Stimulated activated CD8-positive, alpha-beta memory T cell treated with anti-CD3 and anti-CD28 coated beads, Interleukin-4, amount 100 ng/mL, for 4 hours (primary cell): ENCODE measurements around the gene EFTUD2.
"Not testable (repeated sequence)": the region's sequence is repeated elsewhere in the genome, so short reads cannot be mapped to it uniquely, and the experiment has no call there.

Experiments used
- DNase-seq, 2 donors: peaks; one replicate each; pipeline ENCODE4 v3.0.0-alpha.2; 2020; ENCODE audit warnings: low read depth in 2 of 2, low spot score in 1 of 2

EFTUD2 gene

DNA sequence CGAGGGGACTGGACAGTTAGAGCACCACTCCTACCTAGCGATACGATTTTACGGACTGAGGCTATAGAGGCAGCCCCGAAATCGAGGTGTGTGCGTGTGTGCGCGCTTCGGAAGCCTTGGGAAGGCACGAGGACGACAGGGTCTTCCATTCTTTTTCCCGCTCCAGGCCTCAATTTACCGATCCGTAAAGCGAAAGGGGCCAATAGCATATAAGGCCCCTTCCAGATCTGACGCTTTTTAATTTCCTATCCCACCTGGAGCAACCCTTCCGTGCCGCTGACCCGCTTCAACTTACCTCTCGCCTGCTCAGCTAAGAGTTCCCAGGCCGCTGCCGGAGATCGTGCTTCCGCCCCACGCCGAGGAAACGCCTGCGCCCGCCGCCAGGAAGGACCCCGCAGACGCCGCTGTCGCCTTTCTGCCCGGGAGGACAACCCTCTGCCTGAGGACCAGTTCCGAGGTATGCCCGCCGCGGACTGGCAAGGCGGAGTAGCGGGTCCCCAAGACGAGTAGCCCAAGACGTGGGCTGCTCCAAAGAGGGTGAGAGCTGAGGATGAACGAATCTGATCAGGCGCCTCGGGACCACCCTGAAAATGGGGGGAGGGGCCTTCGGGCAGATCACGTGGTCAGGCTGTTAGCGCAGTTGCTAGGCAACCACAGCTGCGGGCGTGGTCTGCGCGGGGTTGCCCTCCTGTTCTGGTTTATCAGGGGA, at the start of gene EFTUD2:
EFTUD2 (minus strand) TSS at position 372 of the 709 bp plus-strand sequence. CDS start 4,924 bp downstream, outside the sequence.
- peak; percentile 84 to 89 for DNase-seq

DNA sequence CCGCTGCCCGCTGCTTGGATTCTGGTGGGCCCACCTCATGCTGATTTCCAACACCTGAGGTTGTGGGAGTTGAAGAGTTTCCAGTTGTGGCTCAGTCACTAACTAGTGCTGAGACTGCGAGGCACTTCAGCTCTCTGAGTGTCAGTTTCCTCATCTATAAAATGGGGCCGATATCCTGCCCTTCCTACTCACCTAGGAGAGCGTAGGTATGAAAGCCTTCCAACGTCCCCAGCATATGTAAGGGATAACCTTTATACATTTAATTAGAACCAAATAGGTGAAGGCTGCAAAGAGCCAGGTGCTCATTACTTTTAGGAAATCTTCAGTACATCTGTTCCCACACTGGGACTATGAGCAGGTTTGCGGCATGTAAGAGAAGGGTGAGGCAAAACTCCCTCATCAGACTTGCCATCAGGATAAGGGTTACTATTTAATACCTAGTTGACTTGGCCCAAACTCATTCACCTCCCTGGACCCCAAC, 49.1 kb upstream of the EFTUD2 start:
- no peak for DNase-seq

DNA sequence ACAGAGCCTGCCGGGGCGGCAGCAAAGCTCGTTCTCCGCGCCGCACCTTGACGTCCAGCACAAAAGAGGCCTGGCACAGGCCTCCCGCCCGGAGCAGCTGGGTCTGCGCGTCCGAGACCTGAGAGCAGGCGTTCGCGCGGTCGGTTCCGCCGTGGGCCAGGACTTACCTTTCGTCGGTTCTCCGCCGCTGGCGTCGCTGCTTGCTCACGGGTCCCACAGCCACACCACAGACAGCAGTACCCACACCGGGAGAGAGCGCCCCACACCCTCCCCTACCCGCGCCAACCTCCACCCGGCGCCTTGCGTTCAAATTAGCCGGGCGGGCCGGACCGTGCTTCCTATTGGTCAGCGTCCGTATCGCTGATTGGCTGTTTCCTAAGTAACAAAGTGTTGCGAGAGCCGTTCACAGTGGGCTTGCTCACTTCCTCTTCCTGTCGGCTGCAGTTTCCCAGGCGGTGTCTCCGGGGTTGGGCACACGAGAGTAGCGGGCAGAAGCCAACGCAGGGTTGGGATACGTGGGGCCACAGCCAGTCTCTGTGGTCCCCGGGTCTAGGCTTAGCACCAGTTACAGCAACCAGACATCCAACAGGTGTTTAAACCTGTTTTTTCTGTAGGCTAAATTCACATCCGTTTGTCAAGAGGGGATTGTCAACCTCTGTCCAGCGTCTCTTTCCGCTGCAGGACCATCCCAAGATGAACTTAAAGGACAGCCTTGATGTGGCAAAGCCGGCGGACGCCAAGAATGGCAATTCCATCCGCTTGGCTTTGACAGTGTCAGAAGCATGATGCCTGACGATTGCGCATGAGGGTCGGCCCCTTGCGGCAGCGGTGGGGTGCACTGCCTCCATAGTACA, 48.4 kb upstream of the EFTUD2 start, which contains the start of gene KIF18B:
KIF18B (minus strand) TSS at position 313 of the 854 bp plus-strand sequence. CDS start 11,429 bp downstream, outside the sequence.
- DNase-seq: peak; percentile 71 to 82

DNA sequence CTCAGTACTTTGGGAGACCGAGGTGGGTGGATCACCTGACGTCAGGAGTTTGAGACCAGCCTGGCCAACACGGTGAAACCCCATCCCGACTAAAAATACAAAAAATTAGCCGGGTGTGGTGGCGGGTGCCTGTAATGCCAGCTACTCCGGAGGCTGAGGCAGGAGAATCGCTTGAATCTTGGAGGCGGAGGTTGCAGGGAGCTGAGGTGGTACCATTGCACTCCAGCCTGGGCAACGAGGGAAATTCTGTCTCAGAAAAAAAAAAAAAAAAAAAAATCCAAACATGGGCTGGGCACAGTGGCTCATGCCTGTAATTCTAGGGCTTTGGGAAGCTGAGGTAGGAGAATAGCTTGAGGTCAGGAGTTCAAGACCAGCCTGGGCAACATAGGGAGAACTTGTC, 46.4 kb upstream of the EFTUD2 start:
- not testable (repeated sequence) for DNase-seq

DNA sequence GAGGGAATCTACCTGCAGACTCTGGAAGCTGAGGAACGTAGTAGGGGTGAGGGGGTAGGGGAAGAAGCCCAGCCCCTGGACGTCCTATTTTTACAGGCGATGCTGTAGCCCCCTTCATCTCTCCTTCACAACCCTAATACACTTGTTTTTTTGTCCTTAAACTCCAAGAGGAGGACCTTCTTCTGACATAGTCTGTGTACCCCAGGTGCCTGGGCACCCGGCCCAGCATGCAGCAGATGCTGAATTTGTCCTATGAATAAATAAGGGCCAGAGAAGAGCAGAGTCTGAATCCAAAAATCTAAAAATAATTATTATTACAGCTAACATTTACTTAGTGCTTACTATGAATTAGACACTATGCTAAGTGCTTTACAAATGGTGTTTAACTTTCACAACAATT, 43.2 kb upstream of the EFTUD2 start:
- no peak for DNase-seq

DNA sequence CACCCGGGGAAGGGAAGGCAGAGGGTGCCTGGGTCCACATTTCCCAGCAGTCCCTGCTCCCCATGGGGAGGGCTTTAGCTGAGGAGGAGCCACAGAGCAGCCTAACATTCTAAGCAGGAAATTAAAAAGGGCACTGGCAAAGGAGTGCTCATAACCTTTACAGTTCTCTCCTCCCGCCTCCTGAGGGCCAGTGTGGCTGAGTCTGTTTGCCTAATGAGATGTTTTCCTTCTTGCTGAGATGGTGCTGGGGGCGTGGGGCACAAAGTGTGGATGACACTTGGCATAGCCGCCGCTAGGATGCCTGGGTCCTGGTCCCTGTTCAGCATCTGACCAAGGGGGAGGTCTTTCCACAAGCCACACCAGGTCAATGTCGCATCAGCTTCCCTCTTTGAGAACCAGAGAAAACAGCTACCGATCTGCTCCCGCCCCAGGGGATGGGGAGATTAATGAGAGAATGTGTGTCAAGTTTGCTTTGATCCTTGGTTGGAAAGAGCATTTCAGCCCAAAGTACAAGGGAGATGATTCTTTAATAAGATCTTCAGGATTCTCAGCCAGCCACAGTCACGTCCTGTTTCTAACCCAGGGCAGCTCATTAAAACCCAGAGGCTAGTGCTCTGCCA, 42.6 kb upstream of the EFTUD2 start:
- DNase-seq: no peak

DNA sequence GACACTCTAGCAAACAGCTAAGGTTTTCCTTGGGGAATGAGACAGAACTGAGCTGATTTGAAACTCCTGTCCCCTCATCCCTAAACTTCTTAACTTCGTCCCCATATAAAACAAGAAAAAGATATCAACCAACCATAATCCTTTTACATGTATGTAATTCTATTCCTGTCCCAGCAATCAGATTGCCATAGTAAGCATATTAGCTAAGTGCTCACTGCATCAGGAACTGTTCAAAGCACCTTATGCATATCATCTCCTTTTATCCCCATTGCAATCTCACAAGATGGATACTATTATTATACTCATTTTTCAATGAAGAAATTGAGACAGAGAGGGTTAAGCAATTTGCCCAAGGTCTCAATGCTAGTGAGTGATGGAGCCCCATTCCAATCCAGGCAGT, 41.5 kb upstream of the EFTUD2 start:
- no peak for DNase-seq

DNA sequence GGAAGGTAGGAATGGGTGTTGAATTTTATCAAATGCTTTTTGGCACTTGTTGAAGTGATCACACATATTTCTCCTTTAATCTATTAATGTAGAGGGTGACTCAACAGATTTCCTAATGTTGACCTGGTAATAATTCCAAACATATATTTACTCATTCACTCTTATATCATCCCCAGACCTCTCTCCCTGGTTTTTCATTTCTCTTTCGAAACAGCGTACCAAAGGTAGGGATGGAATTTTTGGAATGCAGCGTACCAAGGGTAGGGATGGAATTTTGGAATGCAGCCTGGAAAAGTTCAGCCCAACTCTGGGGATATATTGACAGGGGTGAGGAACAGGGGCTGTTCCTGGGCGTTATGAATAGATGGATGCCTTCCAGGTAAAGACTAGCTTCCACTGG, 41.1 kb upstream of the EFTUD2 start:
- DNase-seq: no peak

DNA sequence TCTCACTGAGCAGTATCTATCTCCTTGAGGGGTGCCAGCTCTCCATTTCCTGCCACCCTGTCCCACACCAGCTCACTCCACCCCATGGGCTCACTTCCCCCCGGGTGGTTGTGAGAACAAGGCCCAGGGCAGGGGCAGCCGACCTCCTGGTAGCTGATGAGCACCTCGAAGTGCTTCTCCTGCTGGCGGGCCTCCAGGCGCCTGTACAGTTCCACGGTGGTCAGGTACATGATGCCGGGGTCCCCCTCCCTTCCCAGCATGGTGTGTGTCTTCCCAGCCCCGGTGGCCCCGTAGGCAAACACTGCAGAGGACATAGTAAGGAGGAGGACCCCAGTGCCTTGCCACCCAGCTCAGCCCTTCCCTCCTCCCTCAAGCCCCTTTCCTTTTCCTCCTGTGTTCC, 35.9 kb upstream of the EFTUD2 start:
- no peak for DNase-seq

DNA sequence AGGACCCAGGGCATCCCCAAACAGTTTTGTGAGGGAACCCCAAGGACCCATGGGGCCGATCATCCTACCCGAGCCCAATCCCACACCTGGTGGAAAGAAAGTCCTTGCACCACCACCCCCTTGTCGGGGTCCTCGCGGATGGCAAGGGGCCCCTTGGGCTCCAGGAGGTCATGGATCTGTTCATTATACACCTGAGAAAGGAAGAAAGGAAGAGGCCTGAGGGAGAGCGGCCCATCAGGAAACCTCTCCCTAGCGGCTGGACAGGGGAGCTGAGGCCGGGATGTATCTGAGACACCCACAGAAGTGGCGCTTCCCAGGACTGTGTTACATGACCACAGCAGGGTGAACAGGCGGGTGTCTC, 35.5 kb upstream of the EFTUD2 start:
- DNase-seq: no peak

DNA sequence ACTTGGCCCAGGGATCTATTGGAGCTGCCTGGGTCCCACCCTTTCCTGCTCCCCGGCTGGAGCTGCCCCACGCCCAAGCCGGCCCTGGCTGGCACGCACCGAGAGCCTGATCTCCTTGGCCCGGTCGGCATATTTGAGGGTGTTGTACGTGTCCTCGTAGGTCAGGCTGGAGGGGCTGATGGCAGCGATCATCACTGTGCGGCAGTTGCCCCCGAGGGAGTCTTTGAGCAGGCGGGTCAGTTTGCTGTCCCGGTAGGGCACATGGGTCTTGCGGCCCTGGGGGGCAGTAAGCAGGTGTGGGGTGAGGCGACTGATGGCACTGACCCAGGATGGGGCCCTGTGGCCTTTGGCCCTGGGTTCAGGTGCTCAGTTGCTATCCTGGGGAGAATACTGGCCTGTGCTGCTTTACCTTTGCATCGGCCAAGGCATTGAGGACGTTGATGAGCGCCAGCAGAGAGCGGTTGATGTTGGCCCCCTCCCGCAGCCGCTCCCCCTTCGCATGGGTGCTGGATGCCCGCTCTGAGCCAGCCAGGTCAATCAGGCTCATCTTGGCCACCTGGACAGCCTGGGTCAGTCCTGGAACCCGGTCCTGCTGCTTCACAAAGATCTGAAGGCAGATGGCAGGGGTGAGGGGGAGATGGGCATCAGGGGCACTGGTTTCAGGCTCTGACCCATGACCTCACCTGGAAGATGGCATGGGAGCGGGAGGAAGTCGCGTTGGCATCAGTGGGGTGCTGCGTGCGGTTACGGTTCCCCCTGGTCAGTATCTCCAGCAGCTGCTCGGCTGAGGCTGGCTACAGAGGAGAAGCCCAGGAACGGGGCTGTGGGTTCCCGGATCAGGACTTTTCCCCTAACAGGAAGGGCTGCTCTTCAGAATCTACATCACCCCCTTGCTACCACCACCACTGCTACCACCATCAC, 34.8 kb upstream of the EFTUD2 start:
- DNase-seq: no peak

DNA sequence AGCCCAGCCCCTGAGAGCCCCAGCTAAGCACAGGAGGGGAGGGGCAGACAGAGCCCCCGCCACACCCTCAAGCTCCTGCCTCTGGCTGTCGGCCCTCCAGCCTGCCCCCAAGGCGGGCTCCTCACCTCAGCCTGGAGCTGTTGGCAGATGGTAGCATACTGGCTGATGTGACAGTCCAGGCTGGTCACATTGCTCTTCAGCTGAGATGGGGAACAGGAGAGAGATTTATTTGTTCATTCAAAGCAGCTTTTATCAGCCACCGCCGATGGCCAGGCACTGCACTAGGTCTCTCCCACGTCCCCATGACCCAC, 33.5 kb upstream of the EFTUD2 start:
- DNase-seq: no peak

DNA sequence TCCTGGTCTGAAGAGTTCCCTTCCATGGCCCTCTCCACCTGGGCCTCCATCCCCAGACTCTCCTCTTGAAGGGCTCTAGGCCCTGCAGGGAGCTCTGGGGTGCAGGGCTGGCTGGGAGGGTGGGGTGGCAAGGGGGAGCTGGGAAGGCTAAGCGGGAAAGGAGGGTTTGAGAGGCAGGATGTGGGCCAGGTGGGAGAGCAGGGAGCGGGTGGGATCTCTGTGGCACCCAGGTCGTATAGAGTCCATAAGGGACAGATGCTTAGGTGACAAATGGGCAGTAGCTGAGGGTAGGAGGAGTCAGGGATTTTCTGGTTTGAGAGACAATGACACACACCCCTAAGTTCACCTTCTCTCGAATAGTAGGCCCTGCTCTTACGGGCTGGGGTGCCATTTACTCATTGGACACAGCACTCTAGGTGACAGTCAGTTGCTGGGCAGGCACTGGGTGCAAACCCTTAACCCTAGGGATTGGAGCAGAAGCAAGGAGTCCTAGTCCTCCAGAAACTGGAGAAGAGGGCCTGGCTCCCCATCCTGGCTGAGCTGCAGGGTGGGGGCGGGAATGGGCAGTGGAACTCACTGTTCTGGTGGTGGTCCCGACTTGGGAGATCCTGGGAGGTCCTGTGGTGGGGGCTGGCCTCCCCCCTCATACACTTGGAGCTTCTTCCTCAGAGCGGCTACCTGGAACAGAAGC, 33.0 kb upstream of the EFTUD2 start:
- DNase-seq: no peak

DNA sequence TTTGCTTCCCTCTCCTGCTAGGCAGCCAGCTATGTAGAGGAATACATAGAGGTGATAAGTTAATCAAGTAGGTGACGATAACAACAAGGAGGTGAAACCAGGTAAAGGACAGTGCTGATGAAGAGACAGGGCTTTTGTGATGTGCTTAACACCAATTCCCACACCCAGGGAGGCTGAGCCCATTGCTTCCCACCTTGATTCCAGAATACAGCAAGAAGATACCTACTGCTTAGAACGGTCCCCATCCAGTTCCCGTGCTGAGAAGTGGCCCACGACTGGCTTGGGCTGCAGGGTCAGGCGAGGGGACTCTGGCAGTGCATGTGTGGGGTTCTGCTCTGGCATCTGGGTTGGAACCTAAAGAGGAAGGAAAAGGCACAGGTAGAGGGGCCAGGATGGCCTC, 32.1 kb upstream of the EFTUD2 start:
- DNase-seq: no peak

DNA sequence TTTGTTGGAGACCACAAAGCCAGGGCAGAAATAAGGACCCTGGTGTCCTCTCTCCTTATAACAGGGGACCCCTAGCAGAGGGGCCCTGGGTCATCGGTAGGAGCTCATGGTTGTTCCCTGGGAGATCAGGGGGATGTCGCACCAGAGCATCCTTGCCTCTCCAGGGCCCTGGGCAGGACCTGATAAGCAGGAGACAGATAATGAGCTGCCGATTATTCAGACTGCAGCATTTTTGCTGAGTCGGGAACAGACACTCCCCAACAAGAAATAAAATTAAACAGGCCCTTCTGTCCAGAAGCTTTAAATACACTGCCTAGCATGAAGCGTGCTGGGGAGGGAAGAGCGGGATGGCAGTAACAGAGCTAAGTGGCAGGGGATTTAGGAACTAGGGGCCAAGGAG, 31.4 kb upstream of the EFTUD2 start:
- DNase-seq: no peak

DNA sequence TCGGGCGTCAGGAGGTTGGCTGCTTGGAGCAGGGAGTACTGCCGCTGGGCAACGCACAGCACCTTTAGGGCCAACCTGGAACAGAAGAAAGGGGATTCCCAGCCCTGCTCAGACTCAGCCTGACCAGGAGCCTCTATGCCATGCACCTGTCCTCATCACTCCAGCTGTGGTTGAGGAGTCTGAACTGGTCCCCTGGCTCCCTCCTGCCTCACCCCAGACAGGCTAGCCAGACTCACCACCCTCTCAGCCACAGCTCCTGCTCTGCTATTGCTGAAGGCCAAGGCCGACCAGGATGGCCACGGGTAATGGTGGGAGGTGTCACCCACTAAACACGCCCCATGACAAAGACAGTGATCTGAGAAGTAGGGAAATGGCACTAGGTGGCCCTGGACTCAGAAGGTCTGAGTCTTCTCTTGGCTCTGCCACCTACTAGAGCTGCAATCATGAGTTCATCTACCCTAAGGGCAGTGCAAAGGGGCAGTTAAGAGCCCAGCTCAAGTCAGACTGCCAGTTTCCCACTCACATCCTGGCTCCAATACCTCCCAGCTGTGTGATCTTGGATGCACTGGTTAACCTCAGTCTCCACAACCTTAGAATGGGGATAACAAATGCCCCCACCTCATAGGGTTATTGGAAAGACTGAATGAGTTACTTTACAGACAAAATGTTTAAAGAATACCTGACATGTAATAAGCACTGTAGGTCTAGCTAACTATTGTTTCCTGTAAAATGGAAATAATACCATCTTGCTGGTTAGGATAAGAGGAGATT, 29.9 kb upstream of the EFTUD2 start:
- DNase-seq: no peak

DNA sequence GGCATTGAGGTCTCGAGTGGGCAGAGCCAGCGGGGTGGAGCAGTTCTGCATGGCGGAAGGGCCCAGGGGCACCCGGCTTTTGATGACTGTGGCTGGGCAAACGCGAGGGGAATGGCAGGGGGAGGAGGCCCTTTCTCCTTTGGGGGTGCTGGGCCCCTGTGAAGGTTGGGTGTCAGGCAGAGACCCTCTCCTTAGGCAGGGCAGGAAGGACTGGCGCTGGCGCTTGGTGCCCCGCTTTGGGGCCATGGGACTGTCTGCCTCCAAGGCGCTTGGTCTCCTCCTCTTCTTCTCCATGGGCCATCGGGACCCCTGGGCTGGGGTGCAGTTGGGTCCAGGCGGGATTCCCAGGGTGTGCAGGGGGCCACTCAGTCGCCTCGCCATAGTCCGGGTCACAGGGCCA, 28.9 kb upstream of the EFTUD2 start:
- no peak for DNase-seq

DNA sequence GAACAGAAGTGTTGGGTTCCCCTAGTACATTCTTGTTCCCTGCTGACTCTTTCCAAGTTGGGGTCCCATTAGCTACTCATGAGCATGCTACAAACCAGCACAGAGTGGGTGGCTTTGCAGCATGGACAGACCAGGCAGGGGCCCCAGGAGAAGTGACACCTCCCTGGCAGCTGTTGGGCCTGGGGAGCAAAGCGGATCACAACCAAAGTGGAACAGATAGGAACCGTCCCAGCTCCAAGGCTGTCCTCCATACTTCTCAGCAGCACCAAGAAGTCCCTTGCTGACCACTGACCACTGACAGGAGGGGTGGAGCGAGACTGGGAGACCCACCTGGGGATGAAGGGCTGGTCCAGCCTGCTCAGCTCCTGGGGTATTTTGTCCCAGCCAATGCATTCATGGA, 28.5 kb upstream of the EFTUD2 start:
- no peak for DNase-seq

DNA sequence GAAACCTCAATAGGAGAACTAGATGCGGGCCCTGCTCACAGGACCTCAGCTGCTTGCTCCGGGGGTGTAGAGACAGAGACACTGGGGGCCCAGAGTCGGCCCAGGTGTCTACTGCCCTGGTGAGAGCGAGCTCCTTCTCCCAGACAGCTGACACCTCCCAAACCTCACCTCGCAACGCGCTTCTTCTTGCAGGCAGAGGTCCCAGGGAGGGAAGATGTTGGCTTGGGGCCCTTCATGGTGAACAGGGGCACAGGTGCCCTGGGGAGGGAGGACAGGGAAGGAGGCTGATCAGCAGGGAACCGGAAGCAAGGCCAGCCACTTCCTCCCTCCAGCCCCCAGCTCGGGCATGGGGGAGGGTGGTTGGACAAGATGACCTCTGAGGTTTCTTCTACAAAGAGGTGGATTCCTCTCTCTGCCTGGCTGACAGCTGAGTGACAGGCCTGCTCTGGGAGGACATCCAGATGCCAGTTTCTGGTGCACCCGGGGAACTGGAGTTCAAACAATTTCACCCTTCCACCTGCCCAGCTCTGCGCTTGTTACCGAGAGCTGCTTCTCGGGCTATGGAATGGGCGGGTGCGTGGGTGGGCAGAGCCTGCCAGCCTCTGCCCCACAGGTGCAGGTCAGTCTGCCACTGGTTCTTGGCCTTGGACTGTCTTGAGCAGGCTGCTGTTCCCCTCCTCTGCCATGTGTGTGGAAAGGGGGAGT, 27.7 kb upstream of the EFTUD2 start:
- DNase-seq: no peak
